Prostate gland (tissue), 2 donors: ENCODE data around the gene TFPI.

Source experiments
- POLR2A ChIP-seq: fragments of 450-650 bp; IDR thresholded peaks from one replicate; pipeline ENCODE4 v1.6.1; 2016; ENCODE audit warnings: antibody characterized with exemption, mild to moderate bottlenecking
- POLR2AphosphoS5 ChIP-seq: sonication (generic); formaldehyde crosslinking; IDR thresholded peaks from one replicate; pipeline ENCODE4 v1.6.1; 2017; ENCODE audit warnings: antibody characterized with exemption
- TF ChIP-seq, protein P1 (sequence below), 4 experiments: fragments of 200-600 bp in 2 of 4; fragments of 450-650 bp in 2 of 4; sonication (generic) in 2 of 4; IDR thresholded peaks; 1 replicate in 3 of 4; 2 replicates in 1 of 4; pipeline ENCODE4 v1.5.1; 2016 to 2019; ENCODE audit warnings: antibody characterized with exemption in 4 of 4, mild to moderate bottlenecking in 2 of 4, moderate library complexity in 2 of 4

DNA sequence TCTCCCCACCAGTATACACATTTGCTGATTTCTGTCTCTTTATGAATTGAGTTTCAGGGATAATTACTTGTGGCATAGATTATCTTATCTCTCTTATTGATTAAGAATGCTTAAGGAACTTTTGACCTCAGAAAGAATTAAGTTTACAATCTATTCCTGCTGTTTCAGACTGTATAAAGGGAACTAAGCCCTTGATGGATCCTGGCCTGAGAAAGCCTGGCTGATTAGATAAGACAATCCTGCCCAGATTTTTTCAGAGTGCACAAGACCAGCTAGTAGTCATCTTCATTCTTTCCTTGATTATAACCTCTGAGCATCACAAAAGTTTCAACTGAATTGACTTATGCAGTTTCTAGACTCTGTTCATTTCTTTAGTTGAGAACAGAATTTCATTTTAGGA lies 22.7 kb upstream of the TFPI start:
- TF ChIP-seq POLR2A = no peak
- TF ChIP-seq, protein P1, sequence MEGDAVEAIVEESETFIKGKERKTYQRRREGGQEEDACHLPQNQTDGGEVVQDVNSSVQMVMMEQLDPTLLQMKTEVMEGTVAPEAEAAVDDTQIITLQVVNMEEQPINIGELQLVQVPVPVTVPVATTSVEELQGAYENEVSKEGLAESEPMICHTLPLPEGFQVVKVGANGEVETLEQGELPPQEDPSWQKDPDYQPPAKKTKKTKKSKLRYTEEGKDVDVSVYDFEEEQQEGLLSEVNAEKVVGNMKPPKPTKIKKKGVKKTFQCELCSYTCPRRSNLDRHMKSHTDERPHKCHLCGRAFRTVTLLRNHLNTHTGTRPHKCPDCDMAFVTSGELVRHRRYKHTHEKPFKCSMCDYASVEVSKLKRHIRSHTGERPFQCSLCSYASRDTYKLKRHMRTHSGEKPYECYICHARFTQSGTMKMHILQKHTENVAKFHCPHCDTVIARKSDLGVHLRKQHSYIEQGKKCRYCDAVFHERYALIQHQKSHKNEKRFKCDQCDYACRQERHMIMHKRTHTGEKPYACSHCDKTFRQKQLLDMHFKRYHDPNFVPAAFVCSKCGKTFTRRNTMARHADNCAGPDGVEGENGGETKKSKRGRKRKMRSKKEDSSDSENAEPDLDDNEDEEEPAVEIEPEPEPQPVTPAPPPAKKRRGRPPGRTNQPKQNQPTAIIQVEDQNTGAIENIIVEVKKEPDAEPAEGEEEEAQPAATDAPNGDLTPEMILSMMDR (IDR thresholded peaks at IDR 0.05) = no peak
- no peak for TF ChIP-seq POLR2AphosphoS5
